PFSK-1 (cell line): ENCODE data around the gene HAP1.

Experiments used
- FOXP2 ChIP-seq: optimal IDR thresholded peaks from 2 replicates; pipeline ENCODE3; 2011; ENCODE audit warnings: borderline replicate concordance, control low read depth, inconsistent platforms; ENCODE audit not compliant: insufficient read depth; ENCODE audit errors: extremely low read length, extremely low read depth
- POLR2AphosphoS5 ChIP-seq: IDR thresholded peaks from 2 replicates; pipeline ENCODE4 v1.6.1; 2012; ENCODE audit warnings: low read depth, mild to moderate bottlenecking, control low read depth, low read length, moderate library complexity
- SIN3A ChIP-seq: IDR thresholded peaks from 2 replicates; pipeline ENCODE4 v1.6.1; 2012; ENCODE audit warnings: mild to moderate bottlenecking, low read length, moderate library complexity, borderline replicate concordance; ENCODE audit not compliant: insufficient read depth
- TAF1 ChIP-seq: IDR thresholded peaks from 2 replicates; pipeline ENCODE4 v1.6.1; 2012; ENCODE audit warnings: low read length, control low read depth, borderline replicate concordance; ENCODE audit not compliant: insufficient read depth
- TF ChIP-seq, protein P1 (sequence below), 2 experiments: IDR thresholded peaks; 2 replicates each; pipeline versions ENCODE4 v1.6.1 to v1.8.0; 2011 to 2012; ENCODE audit warnings: low read depth in 2 of 2, low read length in 2 of 2, control low read depth in 1 of 2, inconsistent platforms in 1 of 2, mild to moderate bottlenecking in 1 of 2, moderate library complexity in 1 of 2; ENCODE audit not compliant: insufficient read depth in 1 of 2

Gene HAP1

DNA sequence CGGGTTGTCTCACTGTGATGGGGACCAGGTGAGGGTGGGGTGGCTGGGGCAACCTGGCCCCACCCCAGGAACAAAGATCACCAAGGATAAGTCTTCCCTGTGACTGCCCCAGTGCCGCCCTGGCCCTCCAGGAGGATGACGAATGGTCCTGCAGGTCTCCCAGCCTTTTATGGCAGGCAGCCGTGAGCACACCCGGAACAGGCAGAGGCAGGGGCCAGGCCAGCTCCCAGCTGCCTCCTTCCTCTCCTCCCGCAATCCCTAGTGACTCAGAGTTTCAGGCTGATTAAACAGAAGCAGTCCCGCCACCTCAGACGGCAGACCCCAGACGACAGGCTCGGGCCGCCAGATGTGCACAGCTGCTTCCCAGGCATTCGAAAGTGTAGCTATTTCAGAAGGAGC, 38.7 kb upstream of the HAP1 start:
- TF ChIP-seq FOXP2 (no peak), TAF1 (no peak), POLR2AphosphoS5 (no peak), SIN3A (no peak)
- TF ChIP-seq, protein P1, sequence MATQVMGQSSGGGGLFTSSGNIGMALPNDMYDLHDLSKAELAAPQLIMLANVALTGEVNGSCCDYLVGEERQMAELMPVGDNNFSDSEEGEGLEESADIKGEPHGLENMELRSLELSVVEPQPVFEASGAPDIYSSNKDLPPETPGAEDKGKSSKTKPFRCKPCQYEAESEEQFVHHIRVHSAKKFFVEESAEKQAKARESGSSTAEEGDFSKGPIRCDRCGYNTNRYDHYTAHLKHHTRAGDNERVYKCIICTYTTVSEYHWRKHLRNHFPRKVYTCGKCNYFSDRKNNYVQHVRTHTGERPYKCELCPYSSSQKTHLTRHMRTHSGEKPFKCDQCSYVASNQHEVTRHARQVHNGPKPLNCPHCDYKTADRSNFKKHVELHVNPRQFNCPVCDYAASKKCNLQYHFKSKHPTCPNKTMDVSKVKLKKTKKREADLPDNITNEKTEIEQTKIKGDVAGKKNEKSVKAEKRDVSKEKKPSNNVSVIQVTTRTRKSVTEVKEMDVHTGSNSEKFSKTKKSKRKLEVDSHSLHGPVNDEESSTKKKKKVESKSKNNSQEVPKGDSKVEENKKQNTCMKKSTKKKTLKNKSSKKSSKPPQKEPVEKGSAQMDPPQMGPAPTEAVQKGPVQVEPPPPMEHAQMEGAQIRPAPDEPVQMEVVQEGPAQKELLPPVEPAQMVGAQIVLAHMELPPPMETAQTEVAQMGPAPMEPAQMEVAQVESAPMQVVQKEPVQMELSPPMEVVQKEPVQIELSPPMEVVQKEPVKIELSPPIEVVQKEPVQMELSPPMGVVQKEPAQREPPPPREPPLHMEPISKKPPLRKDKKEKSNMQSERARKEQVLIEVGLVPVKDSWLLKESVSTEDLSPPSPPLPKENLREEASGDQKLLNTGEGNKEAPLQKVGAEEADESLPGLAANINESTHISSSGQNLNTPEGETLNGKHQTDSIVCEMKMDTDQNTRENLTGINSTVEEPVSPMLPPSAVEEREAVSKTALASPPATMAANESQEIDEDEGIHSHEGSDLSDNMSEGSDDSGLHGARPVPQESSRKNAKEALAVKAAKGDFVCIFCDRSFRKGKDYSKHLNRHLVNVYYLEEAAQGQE (IDR thresholded peaks at IDR 0.05; ENCODE audit: insufficient read depth in 1 of 2, low read depth in 2 of 2, low read length in 2 of 2) = no peak

DNA sequence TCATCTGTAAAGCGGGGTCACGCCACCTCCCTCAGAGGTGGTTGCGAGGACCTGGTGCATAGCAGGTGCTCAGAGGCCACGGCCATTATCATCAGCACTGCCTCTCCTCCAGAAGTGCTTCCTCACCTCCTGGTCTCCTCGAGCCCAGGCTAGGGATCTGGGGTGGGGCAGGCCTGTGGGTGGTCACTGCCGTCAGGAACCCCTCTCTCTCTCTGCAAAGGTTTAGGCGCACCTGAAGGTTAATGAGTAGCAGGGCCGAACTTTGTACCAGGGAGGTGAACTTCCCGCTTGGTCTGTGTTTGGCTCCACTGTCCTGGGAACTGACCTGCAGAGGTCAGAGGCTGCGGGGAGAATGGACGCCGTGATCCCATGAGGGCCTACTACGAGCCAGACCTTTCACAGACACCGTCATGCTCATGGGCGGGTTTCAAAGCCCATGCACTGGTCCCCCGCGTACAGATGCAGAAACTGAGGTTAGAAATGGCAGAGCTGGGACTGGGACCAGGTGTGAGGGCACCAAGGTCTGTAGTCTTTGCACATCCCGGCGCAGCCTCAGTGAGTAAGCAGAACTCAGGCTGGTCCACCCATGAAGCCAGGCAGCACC, 38.2 kb upstream of the HAP1 start:
- no peak for TF ChIP-seq SIN3A
- TF ChIP-seq FOXP2 = no peak

DNA sequence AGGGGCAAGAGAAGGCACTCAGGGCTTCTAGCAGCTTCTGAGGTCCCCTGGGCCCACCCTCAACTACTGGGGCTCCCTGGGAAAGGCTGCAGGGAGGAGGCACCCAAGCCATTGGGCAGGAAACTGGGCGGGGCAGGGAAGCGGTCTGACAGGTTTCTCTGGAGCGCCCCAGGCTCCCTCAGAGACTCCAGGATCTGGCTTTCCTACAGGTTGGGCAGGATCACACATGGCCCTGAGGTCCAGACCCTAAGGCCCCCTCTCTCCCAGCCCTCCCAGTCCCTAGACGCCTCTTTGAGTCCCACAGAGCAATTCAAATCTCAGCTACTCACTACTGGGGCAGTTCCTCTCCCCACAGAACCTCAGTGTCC, 37.8 kb upstream of the HAP1 start:
- TF ChIP-seq TAF1 = no peak
- no peak for TF ChIP-seq FOXP2
- TF ChIP-seq POLR2AphosphoS5 = no peak
- no peak for TF ChIP-seq SIN3A
- TF ChIP-seq, protein P1 (IDR thresholded peaks at IDR 0.05; ENCODE audit: insufficient read depth in 1 of 2, low read depth in 2 of 2, low read length in 2 of 2) = no peak

DNA sequence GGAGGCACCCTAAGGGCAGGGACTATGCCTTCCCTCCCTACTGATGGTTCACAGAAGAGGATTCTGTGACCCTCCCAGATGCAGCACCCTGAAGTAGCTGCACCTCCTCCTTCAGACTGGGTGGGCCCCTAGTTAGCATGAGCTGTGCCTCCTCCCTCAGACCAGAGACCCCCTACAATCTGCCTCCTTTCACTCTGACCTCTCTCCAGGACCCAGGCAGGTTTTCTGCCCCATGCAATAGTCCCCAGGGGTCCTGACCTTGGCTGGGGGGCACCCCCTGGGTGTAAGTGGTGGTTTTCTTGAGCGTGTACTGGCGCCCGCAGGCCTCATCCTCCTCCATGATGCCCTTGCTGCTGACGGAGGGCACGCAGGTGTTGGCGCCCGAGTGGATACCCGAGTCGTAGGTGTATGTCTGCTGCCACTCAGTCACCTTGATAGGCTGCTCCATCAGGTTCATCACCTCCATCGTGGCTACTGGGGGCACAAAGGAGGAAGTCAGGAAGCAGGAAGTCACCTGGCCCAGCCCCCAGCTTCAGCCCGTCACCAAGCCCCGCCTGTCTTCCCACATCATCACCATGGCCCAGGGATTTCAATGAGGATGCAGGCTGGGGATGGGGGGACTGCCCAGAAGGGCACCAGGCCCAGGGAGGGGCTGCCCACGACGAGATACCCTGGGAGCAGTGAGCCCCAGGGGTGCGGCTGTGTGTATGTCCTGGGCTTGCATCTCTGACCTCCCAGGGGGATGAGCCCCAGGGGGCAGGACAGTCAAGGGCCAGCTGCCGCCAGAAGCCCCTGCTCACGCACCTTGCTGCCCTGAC, 37.2 kb upstream of the HAP1 start:
- TF ChIP-seq SIN3A (no peak), FOXP2 (no peak), TAF1 (no peak), POLR2AphosphoS5 (no peak)
- TF ChIP-seq, protein P1 (IDR thresholded peaks at IDR 0.05; ENCODE audit: insufficient read depth in 1 of 2, low read depth in 2 of 2, low read length in 2 of 2) = no peak

DNA sequence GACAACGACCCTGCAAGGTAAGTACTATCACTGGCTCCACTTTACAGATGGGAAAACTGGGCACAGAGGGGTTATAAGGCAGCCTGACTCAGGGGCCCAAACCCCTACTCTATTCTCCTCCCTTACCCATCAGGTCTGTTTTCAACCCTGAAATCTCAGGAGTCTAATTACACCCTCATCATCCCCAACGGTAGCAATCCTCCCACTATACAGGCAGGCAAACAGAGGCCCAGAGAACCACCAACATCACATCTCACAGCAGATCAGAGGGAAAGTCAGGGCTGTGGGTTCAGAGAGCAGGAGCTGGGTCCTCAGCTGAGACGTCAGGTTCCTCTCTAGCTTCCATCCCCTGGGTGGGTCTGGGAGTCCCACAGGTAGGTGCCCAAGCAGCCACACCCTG, 35.5 kb upstream of the HAP1 start:
- TF ChIP-seq SIN3A = no peak
- no peak for TF ChIP-seq FOXP2
- no peak for TF ChIP-seq TAF1
- TF ChIP-seq, protein P1 (IDR thresholded peaks at IDR 0.05; ENCODE audit: insufficient read depth in 1 of 2, low read depth in 2 of 2, low read length in 2 of 2) = no peak
- TF ChIP-seq POLR2AphosphoS5 = no peak
